Heart right ventricle (tissue), 16 donors: ENCODE measurements around the gene PCDHB12. TPM values are rescaled to one million over a fixed set of nuclear protein-coding genes. Genes with fewer than 3 reads are reported as not detected.

ENCODE experiments used
- ATAC-seq, 8 donors: fragments of 200-7000 bp; cut with Tn5 transposase; one replicate each; pipeline ENCODE4 v1.9.1; 2020; ENCODE audit warnings: mild to moderate bottlenecking in 8 of 8, moderate library complexity in 8 of 8, moderate number of reproducible peaks in 1 of 8
- DNase-seq, 2 donors: peaks; one replicate each; pipeline ENCODE4 v3.0.0-alpha.2; 2020
- H3K27ac ChIP-seq, 10 donors: fragments of 200-600 bp; sonication (generic) in 2 of 10; one replicate each; pipeline versions ENCODE4 v1.5.0 to v1.8.0; 2020 to 2022; ENCODE audit warnings: mild to moderate bottlenecking in 3 of 10
- H3K27me3 ChIP-seq, 7 donors: fragments of 200-600 bp; one replicate each; pipeline ENCODE4 v1.8.0; 2021 to 2022; ENCODE audit warnings: mild to moderate bottlenecking in 2 of 7
- H3K36me3 ChIP-seq, 9 donors: fragments of 200-600 bp; sonication (generic) in 1 of 9; one replicate each; pipeline versions ENCODE4 v1.5.0 to v1.8.0; 2020 to 2022; ENCODE audit warnings: mild to moderate bottlenecking in 2 of 9
- H3K4me1 ChIP-seq, 9 donors: fragments of 200-600 bp; sonication (generic) in 1 of 9; one replicate each; pipeline versions ENCODE4 v1.5.0 to v1.8.0; 2020 to 2022; ENCODE audit warnings: mild to moderate bottlenecking in 4 of 9
- H3K4me3 ChIP-seq, 10 donors: fragments of 200-600 bp; sonication (generic) in 2 of 10; one replicate each; pipeline versions ENCODE4 v1.5.0 to v1.8.0; 2020 to 2022; ENCODE audit warnings: mild to moderate bottlenecking in 7 of 10, moderate library complexity in 2 of 10
- H3K9me3 ChIP-seq, 11 donors: fragments of 200-600 bp in 10 of 11; sonication (generic) in 2 of 11; one replicate each; pipeline versions ENCODE4 v1.5.0 to v1.8.0; 2013 to 2022; ENCODE audit warnings: mild to moderate bottlenecking in 2 of 11, control low read depth in 1 of 11, moderate library complexity in 1 of 11
- CTCF ChIP-seq, 9 donors: fragments of 200-600 bp; sonication (generic) in 2 of 9; IDR thresholded peaks; one replicate each; pipeline versions ENCODE4 v1.5.0 to v1.8.0; 2021 to 2022; ENCODE audit warnings: antibody characterized with exemption in 9 of 9, mild to moderate bottlenecking in 5 of 9, moderate library complexity in 1 of 9
- WGBS, 2 donors: extraction: QIAGEN DNeasy Blood & Tissue Kit; methylation state at CpG; one replicate each; pipeline ENCODE4 v1.1.7; 2013; ENCODE audit warnings: inconsistent platforms in 1 of 2; 5-methylcytosine and 5-hydroxymethylcytosine counted together
- intact Hi-C, 10 donors: fragments of 100-400 bp; cut with DNase I; formaldehyde crosslinking; loops; one replicate each; pipeline versions ENCODE4 v1.11.1 to v1.14.2; 2022
- polyA plus RNA-seq, 2 donors: library from polyadenylated mRNA; stranded (reverse); fragments of 200-250 nt; gene quantifications; one replicate each; pipeline ENCODE4 v1.2.3, GENCODE V29; 2013
- total RNA-seq, 10 donors: library from RNA; stranded (reverse); fragmentation: NEBNext Ultra II Directional in 3 of 10; extraction: Animal tissue kit (Norgen Biotek cat#: 25700) in 3 of 10; gene quantifications; one replicate each; pipeline versions ENCODE4 v1.2.1 to v1.2.4, GENCODE V29; 2021 to 2023
- donor health status: Arrhythmogenic right ventricular cardiomyopathy.
- donor health status: ischemic (EF 13 %, LVEDD 7.1; RV severe dilation, severe dysfunction).
- donor health status: healthy with polysubstance abuse.
- donor health status: DM: no; HTN: yes; CAD: no.
- donor health status: DM: no; HTN: no; CAD: no.
- donor health status: ischemic (EF 25% LVEDD 6.9; RV normal size, moderate dysfunction).
- donor health status: ischemic (EF 25% LVEDD 5.7; RV mildly dilated, moderate dysfunction).
- donor health status: healthy.
- donor health status: DM: yes; HTN: yes; CAD: no.
- donor health status: Ischemic cardiomyopathy.
- donor health status: ischemic (EF 35%, LVEDD 5.7; RV mildly dilated, moderate dysfunction).
- donor health status: nonischemic (EF 11% LVEDD 7.7; RV severe dilation, severe dysfunction).
- donor health status: DM: yes; HTN: yes; CAD: no.
- donor health status: PGD.
- donor health status: ischemic (EF 29% LVEDD 5.4; RV normal size, mild dysfunction).
- donor health status: nonischemic (EF 23%, LVEDD 6.1; RV moderate dilation, normal function).

PCDHB12 gene
- total and polyA plus RNA-seq, 12 donors, result 0.51 to 1.7 (median 1.0) TPM

GRCh38 chr5:141250576-141250975 is 42.1 kb downstream of the PCDHB12 start:
- H3K36me3 ChIP-seq, result peaks cover 0 to 55% (median 0%) of the 10 kb centered on the region in 9 donors
- H3K4me3 ChIP-seq, result no peak overlapping the region
- intact Hi-C loops, result loop anchor here in 2 of 10 donors (5.0 to 10.0 kb wide), 2 partner anchors 62 to 64 kb away; no protein-coding TSS in a partner anchor
- no peaks in the 10 kb centered on the region for H3K4me1 ChIP-seq
- H3K27me3 ChIP-seq, result no peaks in the 10 kb centered on the region
- TF ChIP-seq CTCF (IDR thresholded peaks at IDR 0.05), result no peak
- DNase-seq, result no peak
- peaks cover 2 to 100% (median 93%) of the 10 kb centered on the region in 11 donors for H3K9me3 ChIP-seq
- no peak for ATAC-seq
- no peak overlapping the region for H3K27ac ChIP-seq

GRCh38 chr5:141258464-141258863 is 49.9 kb downstream of the PCDHB12 start:
- Histone ChIP-seq H3K4me1 (no peaks in the 10 kb centered on the region), H3K27ac (no peak overlapping the region), H3K36me3 (peaks cover 0 to 57% (median 3%) of the 10 kb centered on the region in 9 donors), H3K27me3 (no peaks in the 10 kb centered on the region), H3K9me3 (peaks cover 5 to 100% (median 100%) of the 10 kb centered on the region in 11 donors), H3K4me3 (no peak overlapping the region)
- ATAC-seq (no peak), DNase-seq (no peak)
- intact Hi-C loops, result loop anchor here in 1 of 10 donors (10.0 kb wide), 1 partner anchor 56 kb away; no protein-coding TSS in a partner anchor
- no peak for TF ChIP-seq CTCF (IDR thresholded peaks at IDR 0.05)

- ATAC-seq (no peak), DNase-seq (no peak)
- Histone ChIP-seq H3K4me1 (no peaks in the 10 kb centered on the region), H3K27me3 (no peaks in the 10 kb centered on the region), H3K36me3 (peaks cover 0 to 61% (median 3%) of the 10 kb centered on the region in 9 donors), H3K9me3 (peaks cover 5 to 100% (median 100%) of the 10 kb centered on the region in 11 donors), H3K27ac (no peak overlapping the region), H3K4me3 (no peak overlapping the region)
- TF ChIP-seq CTCF (IDR thresholded peaks at IDR 0.05), result no peak
- intact Hi-C loops, result loop anchor here in 1 of 10 donors (10.0 kb wide), 1 partner anchor 56 kb away; no protein-coding TSS in a partner anchor
These were observed 50.4 kb downstream of the PCDHB12 start for GRCh38 chr5:141258948-141259347.

GRCh38 chr5:141260458-141261237 is 52.1 kb downstream of the PCDHB12 start:
- Histone ChIP-seq H3K27me3 (no peaks in the 10 kb centered on the region), H3K4me1 (no peaks in the 10 kb centered on the region), H3K36me3 (peaks cover 0 to 64% (median 3%) of the 10 kb centered on the region in 9 donors), H3K4me3 (no peak overlapping the region), H3K27ac (no peak overlapping the region), H3K9me3 (peaks cover 2 to 100% (median 100%) of the 10 kb centered on the region in 11 donors)
- no peak for TF ChIP-seq CTCF (IDR thresholded peaks at IDR 0.05)
- intact Hi-C loops, result no loop called here
- DNase-seq, result no peak
- 63 to 67% methylated on average over 5 of the region's 5 CpGs for WGBS, 2 donors
- ATAC-seq, result no peak
